ENCODE measurements around the gene HIVEP2.

GRCh38 chr6:142861711-142862110 is 83.3 kb downstream of the HIVEP2 start:
- TF ChIP-seq, protein P1, sequence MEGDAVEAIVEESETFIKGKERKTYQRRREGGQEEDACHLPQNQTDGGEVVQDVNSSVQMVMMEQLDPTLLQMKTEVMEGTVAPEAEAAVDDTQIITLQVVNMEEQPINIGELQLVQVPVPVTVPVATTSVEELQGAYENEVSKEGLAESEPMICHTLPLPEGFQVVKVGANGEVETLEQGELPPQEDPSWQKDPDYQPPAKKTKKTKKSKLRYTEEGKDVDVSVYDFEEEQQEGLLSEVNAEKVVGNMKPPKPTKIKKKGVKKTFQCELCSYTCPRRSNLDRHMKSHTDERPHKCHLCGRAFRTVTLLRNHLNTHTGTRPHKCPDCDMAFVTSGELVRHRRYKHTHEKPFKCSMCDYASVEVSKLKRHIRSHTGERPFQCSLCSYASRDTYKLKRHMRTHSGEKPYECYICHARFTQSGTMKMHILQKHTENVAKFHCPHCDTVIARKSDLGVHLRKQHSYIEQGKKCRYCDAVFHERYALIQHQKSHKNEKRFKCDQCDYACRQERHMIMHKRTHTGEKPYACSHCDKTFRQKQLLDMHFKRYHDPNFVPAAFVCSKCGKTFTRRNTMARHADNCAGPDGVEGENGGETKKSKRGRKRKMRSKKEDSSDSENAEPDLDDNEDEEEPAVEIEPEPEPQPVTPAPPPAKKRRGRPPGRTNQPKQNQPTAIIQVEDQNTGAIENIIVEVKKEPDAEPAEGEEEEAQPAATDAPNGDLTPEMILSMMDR (IDR thresholded peaks at IDR 0.05) = no peak
- no peak for TF ChIP-seq POLR2A (IDR thresholded peaks at IDR 0.05)

All from esophagus squamous epithelium (tissue), 4 donors.